DMS79 (cell line): ENCODE measurements around the gene IQSEC3.
"Not testable (repeated sequence)": the region's sequence is repeated elsewhere in the genome, so short reads cannot be mapped to it uniquely, and the experiment has no call there.

Experiments
- DNase-seq: peaks from one replicate; lab custom pipeline; 2025; lab: John Stamatoyannopoulos, UW

The IQSEC3 gene

DNA sequence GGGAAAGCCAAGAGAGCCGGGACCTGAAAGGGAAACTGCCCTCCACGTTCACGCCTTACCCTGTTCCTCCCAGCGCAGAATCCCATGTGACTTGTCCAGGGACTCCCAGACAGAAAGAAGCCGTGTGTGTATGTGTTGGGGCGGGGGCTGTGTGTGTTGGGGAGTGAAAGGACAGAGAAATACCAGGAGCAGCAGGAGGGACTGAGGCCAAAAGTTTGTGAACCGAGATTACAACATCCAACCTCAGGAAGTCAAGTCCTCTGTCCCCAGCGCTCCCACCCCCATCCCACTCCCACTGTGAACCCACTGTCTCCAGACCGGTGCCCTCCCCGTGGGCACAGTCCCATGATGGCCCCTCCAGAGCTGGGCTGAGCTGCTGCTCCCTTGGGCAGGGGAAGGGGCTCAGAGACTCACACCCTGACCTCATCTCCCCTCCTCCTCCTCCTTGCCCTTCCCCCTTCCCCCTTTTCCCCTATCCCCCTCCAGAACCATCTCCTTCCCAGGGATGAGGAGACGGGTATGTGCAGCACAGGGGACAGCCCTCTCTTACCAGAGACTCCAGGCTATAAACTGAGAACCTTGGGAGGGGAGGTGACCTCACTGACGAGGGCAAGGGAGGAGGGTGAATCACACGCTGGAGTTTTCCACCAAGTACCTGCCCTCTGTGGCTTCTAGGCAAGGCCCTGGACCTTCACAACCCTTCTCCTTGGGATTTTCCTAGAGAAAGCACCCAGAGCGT lies 147.6 kb downstream of the IQSEC3 start, which contains the start of gene SLC6A12:
SLC6A12 (minus strand) TSS at position 155 of the 739 bp plus-strand sequence. CDS start 4,171 bp downstream, outside the sequence.
- no peak for DNase-seq

DNA sequence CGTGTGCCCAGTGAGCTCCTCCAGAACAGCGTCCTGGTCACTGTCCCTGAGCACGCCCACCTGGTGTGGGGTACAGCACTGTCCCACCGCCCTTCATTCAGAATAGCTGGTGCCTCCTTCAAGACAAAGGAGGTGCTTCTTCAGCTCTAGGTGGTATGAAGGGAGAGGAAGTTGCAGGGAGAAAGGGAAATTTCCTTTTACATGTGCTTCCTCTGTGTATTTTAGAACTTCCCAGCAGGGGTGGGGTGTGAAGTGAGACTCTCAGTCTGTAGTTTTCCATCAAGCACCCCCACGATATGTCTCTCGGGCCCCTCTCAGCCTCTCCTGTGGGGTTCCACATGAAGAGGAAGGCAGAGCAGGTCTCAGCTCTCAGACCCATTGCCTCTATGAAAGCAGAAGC lies 148.5 kb downstream of the IQSEC3 start:
- DNase-seq: no peak

DNA sequence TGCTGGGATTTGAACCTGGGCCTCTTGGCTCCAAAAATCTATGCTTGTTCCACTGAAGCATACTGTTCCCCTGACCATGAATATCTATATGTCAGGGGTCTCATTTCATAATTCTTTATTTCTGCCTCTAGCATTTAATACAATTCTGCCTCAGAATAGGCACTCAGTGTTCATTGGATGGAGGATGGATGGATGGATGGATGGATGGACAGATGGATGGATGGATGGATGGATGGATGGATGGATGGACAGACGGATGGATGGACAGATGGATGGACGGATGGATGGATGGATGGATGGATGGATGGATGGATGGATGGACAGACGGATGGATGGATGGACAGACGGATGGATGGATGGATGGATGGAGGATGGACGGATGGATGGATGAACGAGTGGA lies 150.5 kb downstream of the IQSEC3 start:
- DNase-seq: not testable (repeated sequence)

DNA sequence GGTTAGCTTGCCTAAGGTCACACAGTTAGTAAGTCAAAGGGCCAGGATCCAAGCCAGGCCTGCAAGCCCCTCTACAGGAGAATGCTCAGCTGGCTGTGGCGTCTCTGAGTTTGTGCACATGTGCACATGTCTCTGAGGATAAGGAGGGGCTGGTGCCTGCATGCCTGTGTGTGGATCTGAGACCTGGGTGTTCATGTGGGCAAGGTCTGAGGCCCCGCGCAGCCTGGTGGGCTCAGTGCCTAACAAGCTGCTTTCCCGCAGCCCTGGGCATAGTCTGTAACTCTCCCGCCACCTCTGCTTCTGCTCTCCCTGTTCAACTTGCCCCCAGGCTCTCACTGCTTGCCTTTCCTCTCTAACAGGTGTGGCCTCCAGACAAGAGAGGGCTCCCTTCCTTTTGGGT lies 151.7 kb downstream of the IQSEC3 start:
- DNase-seq: no peak

DNA sequence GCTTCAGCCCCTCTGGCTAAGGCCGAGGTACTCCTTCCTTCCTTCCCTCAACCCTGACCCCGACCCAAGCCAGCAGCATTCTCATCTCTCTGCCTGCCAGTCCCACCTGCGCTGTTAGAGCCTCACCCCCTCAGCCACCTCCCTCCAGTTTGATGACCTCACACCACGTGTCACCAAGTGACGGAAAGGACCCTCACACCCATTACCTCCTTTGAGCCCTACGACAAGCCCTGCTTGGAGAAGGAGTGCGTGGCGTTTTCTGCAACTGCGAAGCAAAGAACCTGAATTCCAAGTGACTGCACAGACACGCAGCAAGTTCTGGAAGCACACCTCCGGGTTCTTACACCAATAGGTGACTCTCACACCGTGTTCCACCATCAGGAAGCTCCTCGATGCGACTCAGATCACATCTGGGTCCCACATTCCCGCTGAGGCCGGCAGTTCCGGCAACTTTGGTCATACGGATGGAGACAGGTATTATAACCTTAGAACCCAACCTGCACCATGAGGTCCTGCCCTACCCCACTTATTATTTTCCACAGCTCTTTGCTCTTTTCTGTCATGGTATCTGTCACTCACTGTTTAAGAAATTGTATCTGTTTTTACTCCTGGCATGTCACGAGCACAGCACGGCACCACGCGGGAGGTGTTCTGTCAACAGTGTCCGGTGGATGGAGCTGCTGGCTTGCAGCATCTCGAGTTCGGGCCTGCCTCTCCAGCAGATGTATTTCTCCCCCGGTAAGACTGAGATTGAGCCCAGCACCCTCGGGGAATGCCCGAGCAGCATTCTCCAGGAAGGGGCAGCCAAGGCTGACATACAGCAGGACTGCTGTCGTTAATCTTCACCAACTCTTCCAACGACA lies 152.4 kb downstream of the IQSEC3 start:
- DNase-seq: no peak

DNA sequence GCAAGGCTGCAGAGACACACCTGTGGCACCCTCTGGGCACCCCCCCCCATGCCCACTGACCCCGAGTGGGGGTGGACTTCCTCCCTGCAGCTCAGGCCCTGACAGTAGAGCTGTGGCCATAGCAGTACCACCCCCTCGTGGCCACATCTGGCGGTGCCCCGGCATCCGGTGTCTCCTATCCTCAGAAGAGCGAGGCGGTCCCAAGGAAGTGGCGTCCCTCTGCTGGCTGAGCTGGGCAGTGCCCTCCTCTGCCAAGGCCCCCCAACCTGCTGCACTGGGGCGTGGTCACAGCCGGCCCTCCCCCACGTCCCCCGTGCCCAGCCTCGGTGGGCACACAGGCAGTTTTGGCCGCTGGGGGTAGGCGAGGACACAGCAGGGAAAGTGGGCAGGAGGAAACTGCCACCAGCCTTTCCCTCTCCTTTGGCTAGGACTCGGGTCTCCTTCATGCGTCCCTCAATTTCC lies 153.4 kb downstream of the IQSEC3 start:
- DNase-seq: no peak

DNA sequence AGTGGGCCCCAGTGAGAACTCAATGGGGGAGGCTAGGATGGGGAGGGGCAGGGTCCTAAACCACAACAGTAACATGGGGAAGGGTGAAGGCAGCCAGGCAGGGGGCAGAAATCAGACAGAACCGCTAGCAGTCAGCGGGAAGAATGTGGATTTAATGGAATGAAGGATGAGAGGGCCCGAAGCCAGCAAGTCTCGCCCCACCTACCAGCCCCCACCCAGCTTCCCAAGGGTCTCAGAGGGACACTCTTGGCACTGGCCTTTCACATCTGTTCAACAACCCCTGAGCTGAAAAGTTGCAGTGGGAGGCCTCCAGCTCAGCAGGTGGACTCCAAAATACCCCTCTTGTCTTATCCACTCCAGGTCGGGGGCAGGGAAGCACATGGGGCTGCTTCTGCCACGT lies 153.9 kb downstream of the IQSEC3 start:
- DNase-seq: no peak

DNA sequence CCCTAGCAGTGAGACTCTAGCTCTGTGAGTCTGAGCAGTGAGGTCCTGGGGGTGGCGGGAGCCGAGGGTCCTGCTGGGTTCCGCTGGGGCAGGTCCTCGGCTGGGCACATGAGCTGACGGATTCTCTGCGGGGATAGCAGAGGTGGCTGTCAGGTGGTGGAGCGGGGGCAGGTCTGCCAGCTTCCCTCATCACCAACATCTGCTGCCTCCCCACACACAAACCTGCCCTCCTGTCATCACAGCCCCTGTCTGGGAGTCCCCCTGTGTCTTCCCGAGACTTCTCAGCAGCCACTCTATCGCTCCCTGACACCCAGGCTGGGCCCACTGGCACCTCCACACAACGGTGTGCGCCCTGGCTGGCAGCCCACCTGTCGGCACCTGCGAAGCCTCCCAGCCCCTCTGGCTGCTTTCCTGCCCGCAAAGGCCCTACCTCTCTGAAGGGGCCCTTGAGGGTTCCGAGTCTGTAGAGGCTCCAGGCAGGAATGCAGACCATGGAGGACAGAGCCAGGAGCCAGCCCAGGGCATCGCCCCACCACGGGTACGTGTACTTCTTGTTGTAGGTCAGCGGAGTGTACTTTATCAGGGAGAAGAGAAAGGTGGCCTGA lies 154.5 kb downstream of the IQSEC3 start:
- DNase-seq: no peak

DNA sequence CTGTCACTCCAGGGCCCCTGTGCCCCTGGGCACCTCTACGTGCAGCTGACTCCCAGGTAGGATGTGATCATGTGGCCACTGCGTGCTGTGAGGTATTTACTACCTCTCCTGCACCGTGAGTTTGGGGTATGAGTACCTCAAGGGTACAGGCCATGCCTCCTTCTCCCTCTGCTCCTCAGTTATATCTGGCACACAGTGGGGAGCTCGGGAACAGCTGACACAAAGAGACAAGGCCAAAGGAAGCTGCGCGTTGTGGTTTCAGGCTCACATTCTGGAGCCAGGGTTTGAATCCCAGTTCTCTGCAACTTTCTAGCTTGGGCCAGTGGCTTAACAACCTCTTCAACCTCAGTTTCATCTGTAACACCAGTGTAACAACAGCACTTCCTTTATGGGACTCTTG lies 155.2 kb downstream of the IQSEC3 start:
- no peak for DNase-seq

DNA sequence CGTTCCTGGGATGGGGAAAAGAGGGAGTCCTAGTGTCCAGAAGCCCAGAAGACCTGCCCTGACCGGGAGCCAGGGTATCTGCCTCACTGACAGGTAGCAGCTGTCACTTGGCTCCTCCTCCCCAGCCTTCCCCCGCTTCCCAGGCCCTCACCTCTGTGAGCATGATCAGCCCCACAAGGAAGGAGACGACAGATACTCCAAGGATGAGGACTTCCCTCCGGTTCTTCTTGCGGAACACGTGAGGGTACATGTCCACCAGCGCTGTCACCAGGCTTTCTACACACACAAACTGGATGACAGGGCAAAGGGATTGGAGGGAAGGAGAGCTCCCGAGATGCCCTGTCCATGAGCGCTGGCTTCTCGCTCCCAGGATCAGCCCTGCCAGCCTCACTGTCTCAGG lies 157.3 kb downstream of the IQSEC3 start:
- DNase-seq: no peak

DNA sequence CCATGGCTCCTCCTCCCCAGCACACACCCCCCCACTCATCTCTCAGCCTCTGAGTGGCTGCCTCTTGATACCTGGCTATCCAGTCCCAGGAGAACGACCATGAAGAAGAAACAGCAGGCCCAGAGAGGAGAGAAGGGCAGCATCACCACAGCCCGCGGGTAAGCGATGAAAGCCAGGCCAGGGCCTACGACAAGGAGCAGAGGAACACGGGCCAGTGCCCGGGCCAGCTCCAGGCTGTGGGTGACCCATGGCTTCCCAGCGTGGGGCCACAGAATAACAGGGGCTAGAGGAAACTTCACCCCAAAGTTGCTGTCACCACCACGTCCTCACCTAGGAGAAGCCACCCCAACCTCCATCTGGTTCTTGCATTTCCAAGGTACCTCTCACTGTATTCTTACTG lies 157.8 kb downstream of the IQSEC3 start:
- no peak for DNase-seq

DNA sequence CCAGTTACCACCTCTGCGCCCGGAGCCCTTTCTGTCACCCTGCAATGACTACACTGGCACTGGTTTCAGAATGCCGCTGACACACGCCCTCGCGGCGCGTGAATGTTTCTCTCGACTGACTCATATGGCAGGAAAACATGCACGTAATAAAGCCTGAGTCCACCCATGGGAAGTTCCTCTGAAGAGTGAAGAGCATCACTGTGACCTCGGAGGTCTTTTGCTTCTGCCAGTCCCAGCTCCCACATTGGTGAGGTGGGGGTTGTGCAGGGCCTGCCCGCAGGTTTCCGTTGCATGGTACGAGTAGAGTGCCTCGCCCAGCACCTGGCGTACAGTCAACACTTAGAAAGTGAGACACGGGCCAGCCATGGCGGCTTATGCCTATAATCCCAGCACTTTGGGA lies 158.4 kb downstream of the IQSEC3 start:
- DNase-seq: no peak

DNA sequence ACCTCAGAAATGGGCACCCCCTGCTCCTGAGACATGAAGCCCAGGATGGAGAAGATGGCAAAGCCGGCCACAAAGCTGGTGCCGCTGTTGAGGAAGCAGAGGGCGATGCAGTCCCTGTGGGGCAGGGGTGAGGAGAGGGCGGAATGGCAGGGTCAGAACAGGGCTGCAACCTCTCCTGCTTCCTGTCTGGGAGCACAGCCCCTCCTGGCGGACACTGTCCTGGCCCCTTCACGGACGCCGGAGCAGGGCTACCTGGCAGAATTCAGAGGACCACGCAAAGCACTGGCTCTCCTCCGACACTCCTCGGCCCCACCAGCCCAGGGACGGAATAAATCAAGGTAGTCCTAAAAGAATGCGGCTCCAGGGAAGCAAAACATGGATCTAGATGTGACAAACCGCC lies 159.8 kb downstream of the IQSEC3 start:
- no peak for DNase-seq

DNA sequence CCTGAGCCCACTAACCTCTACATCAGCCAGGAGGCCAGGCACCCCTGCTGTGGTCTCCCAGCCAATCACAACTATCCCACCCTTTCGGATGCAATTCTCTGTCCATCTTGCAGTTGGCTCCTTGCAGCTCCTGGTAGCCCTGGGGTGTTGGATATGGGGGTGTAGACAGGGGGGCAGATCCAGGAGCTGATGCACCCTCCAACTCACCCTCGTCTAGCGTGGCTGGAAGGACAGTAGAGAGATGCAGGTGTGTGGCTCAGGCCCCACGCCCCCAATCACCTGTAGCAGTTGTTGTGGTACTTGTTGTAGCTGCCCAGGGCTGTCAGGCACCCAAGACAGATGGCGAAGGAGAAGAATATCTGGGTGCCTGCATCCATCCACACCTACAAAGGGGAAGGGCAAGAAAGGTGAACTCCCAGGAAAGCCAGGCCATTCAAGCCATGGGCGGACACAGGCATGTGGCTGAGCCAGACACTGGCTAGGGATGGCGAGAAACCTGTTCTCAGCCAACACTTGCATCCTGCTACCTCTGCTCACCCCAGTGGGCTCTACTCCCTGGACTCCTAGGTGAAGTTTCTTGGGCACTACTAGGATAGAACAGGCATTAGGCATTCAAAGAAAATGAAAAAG lies 160.8 kb downstream of the IQSEC3 start:
- DNase-seq: no peak
